NCI-H1930 (cell line): Measurements from ENCODE around the gene TUBB4B.

Source experiments
- DNase-seq, 2 experiments: peaks; one replicate each; lab custom pipeline; 2025; lab: John Stamatoyannopoulos, UW

TUBB4B gene

GRCh38 chr9:137225699-137226331, 15.3 kb upstream of the TUBB4B start:
- no peak for DNase-seq

- DNase-seq = no peak
These were observed 14.6 kb upstream of the TUBB4B start for GRCh38 chr9:137226338-137227053.

- peak; percentile 53 to 71 for DNase-seq
These were observed 13.8 kb upstream of the TUBB4B start, which contains the start of gene RNF224 for GRCh38 chr9:137227054-137227852. Gene RNF224 (plus strand): TSS chr9:137227502. CDS start chr9:137228336, 834 bp downstream.

- no peak for DNase-seq
These were observed 13.1 kb upstream of the TUBB4B start for GRCh38 chr9:137227853-137228505.

GRCh38 chr9:137228506-137228967, 12.6 kb upstream of the TUBB4B start:
- DNase-seq = no peak

GRCh38 chr9:137228968-137229896, 11.9 kb upstream of the TUBB4B start:
- no peak for DNase-seq

GRCh38 chr9:137229903-137230704, 11.0 kb upstream of the TUBB4B start:
- DNase-seq = no peak

GRCh38 chr9:137230705-137231371, 10.2 kb upstream of the TUBB4B start, which contains the start of gene SLC34A3:
Gene SLC34A3 (plus strand): TSS chr9:137230901. CDS start chr9:137231703, 802 bp downstream.
- DNase-seq = no peak

- no peak for DNase-seq
These were observed 9.6 kb upstream of the TUBB4B start for GRCh38 chr9:137231372-137232039.

- DNase-seq = no peak
These were observed 9.0 kb upstream of the TUBB4B start for GRCh38 chr9:137232101-137232500.

GRCh38 chr9:137232510-137232909, 8.6 kb upstream of the TUBB4B start:
- DNase-seq = no peak

- DNase-seq = no peak
These were observed 7.7 kb upstream of the TUBB4B start for GRCh38 chr9:137233143-137233980.

GRCh38 chr9:137234055-137234697, 6.9 kb upstream of the TUBB4B start:
- no peak for DNase-seq

- no peak for DNase-seq
These were observed 6.2 kb upstream of the TUBB4B start for GRCh38 chr9:137234758-137235423.

- DNase-seq = no peak
These were observed 5.5 kb upstream of the TUBB4B start for GRCh38 chr9:137235424-137236237.
